Measurements from ENCODE around the gene DEPDC5. TPM values are rescaled to one million over a fixed set of nuclear protein-coding genes. Genes with fewer than 3 reads are reported as not detected.

DEPDC5 gene
- total and polyA plus RNA-seq, 2 of the 8 experiments (the other 6 are each of a cell fraction or from before 2014, with no cell fraction given): 18.3 to 26.5 TPM

GRCh38 chr22:31952094-31952401, 198.2 kb downstream of the DEPDC5 start:
- no peak overlapping the region for H3K27ac ChIP-seq (ENCODE audit: low read depth, low read length)
- no peak overlapping the region for H2BK20ac ChIP-seq (ENCODE audit: low read length)
- no peak overlapping the region for H3K14ac ChIP-seq (ENCODE audit: insufficient read length)
- peaks cover 32 to 44% of the 10 kb centered on the region in 2 experiments for H4K20me1 ChIP-seq (replicated peaks in 1 of 2; ENCODE audit: control insufficient read depth in 1 of 2, insufficient read depth in 2 of 2, low read length in 2 of 2)
- no peaks in the 10 kb centered on the region for H3K9me3 ChIP-seq (ENCODE audit: insufficient read depth in 2 of 2, low read depth in 1 of 2, low read length in 1 of 2)
- H4K91ac ChIP-seq (replicated peaks; ENCODE audit: insufficient read length, low read length): no peak overlapping the region
- no peak overlapping the region for H3K56ac ChIP-seq (replicated peaks; ENCODE audit: insufficient read length, low read depth, low read length)
- H4K8ac ChIP-seq (ENCODE audit: extremely low read depth, insufficient read depth, low read length): no peak overlapping the region
- H3K18ac ChIP-seq (ENCODE audit: extremely low read depth, low read length): no peak overlapping the region
- H2AK5ac ChIP-seq (ENCODE audit: low read depth, low read length): no peak overlapping the region
- H2BK12ac ChIP-seq (ENCODE audit: low read depth, low read length): no peak overlapping the region
- no peak overlapping the region for H2BK5ac ChIP-seq (ENCODE audit: low read depth, low read length)
- H3K79me2 ChIP-seq (ENCODE audit: control insufficient read depth in 1 of 2, insufficient read depth in 2 of 2, low read length in 2 of 2): peaks cover 23 to 95% of the 10 kb centered on the region in 2 experiments
- no peak overlapping the region for H3K23ac ChIP-seq (ENCODE audit: insufficient read length)
- no peak overlapping the region; a peak in 1 of 7 replicates for H3K9ac ChIP-seq (replicated peaks in 1 of 4; ENCODE audit: extremely low read depth in 1 of 4, low read depth in 3 of 4, low read length in 3 of 4)
- peaks cover 8 to 63% (median 26%) of the 10 kb centered on the region in 4 experiments for H3K36me3 ChIP-seq (ENCODE audit: control insufficient read depth in 2 of 4, insufficient read depth in 4 of 4, low read length in 3 of 4)
- H3K27me3 ChIP-seq (replicated peaks in 1 of 4; ENCODE audit: control insufficient read depth in 3 of 4, extremely low read depth in 1 of 4, insufficient read depth in 3 of 4, low read length in 3 of 4): no peaks in the 10 kb centered on the region
- peaks cover 19% of the 10 kb centered on the region for H3K79me1 ChIP-seq (ENCODE audit: low read depth, low read length)
- ChIA-PET POLR2A (ENCODE audit: partially characterized antibody) (no interaction called here), CTCF (ENCODE audit: partially characterized antibody) (interaction anchor here (0.9 to 1.4 kb wide), 3 partner anchors 10 to 106 kb away, joined by 3 to 4 read pairs (median 3); no protein-coding TSS in a partner anchor)
- H2AFZ ChIP-seq (ENCODE audit: low read length): no peak overlapping the region
- H3K4me1 ChIP-seq (replicated peaks in 1 of 4; ENCODE audit: control insufficient read depth in 3 of 4, insufficient read depth in 4 of 4, low read length in 3 of 4): peaks cover 4 to 12% (median 7%) of the 10 kb centered on the region in 4 experiments; a peak in 6 of 7 replicates
- no peak overlapping the region for H3K4me2 ChIP-seq (ENCODE audit: insufficient read depth in 1 of 2, low read depth in 2 of 2, low read length in 2 of 2)
- H3K23me2 ChIP-seq (ENCODE audit: low read depth, low read length): no peaks in the 10 kb centered on the region
- H2BK15ac ChIP-seq (ENCODE audit: low read length): no peak overlapping the region
- H3K4ac ChIP-seq (replicated peaks; ENCODE audit: insufficient read length, low read depth, low read length): no peak overlapping the region
- no peak overlapping the region for H3K4me3 ChIP-seq (ENCODE audit: extremely low read depth in 1 of 4, insufficient read depth in 2 of 4, low read depth in 3 of 4, low read length in 4 of 4)
- H4K5ac ChIP-seq (ENCODE audit: insufficient read length, low read depth, low read length): no peak overlapping the region
- TF ChIP-seq CTCF (IDR thresholded peaks at IDR 0.05; ENCODE audit: control extremely low read depth in 1 of 3, insufficient read depth in 1 of 3, low read depth in 1 of 3, low read length in 3 of 3) (peak in 2 of 3 experiments; percentile 19 to 22; a peak in 2 of 4 replicates), CHD1 (IDR thresholded peaks at IDR 0.05; ENCODE audit: low read depth, low read length) (no peak), GABPA (IDR thresholded peaks at IDR 0.05; ENCODE audit: borderline replicate concordance, insufficient read depth, low read length) (no peak), TCF12 (IDR thresholded peaks at IDR 0.05; ENCODE audit: low read depth, low read length) (no peak), TEAD4 (IDR thresholded peaks at IDR 0.05; ENCODE audit: low read depth, low read length) (no peak), RAD21 (IDR thresholded peaks at IDR 0.05 in 1 of 2, conservative IDR thresholded peaks at IDR 0.05 in 1 of 2; ENCODE audit: low read depth in 2 of 2, low read length in 2 of 2) (peak; percentile 29 to 38; a peak in 3 of 4 replicates)
- FAIRE-seq (no peak), DNase-seq (ENCODE audit: low read depth in 1 of 2, low spot score in 2 of 2) (no peak)
- H2BK120ac ChIP-seq (replicated peaks; ENCODE audit: low read depth, low read length): no peak overlapping the region
- 100% methylated on average over 2 of the region's 2 CpGs; no CpG with 5 or more reads in 1 of the 2 experiments for WGBS, 2 experiments (ENCODE audit: extremely low coverage in 1 of 2, insufficient coverage in 1 of 2, insufficient read length in 1 of 2, insufficient replicate concordance in 2 of 2, low coverage in 1 of 2, low lambda C conversion rate in 2 of 2, missing lambda C conversion rate in 1 of 2)
